ENCODE results near the gene BGN. TPM values are rescaled to one million over a fixed set of nuclear protein-coding genes. Genes with fewer than 3 reads are reported as not detected.

The BGN gene
- polyA plus RNA-seq, 6 donors from 2014 or later: not detected

GRCh38 chrX:153538424-153538823 lies 43.6 kb downstream of the BGN start:
- Mint-ChIP-seq H3K27ac (peak overlapping the region in 1 of 6 donors; percentile 71), H3K9me3 (no peaks in the 10 kb centered on the region), H3K4me1 (no peaks in the 10 kb centered on the region), H3K4me3 (no peak overlapping the region), H3K36me3 (no peaks in the 10 kb centered on the region), H3K27me3 (peaks cover 0 to 17% (median 16%) of the 10 kb centered on the region in 3 donors)
- ATAC-seq (ENCODE audit: low read depth in 2 of 2) (no peak), DNase-seq (no peak)

GRCh38 chrX:153539171-153539978 lies 44.6 kb downstream of the BGN start:
- Mint-ChIP-seq H3K4me3 (no peak overlapping the region), H3K27me3 (peaks cover 0 to 17% (median 16%) of the 10 kb centered on the region in 3 donors), H3K27ac (no peak overlapping the region), H3K9me3 (no peaks in the 10 kb centered on the region), H3K4me1 (no peaks in the 10 kb centered on the region), H3K36me3 (no peaks in the 10 kb centered on the region)
- peak; percentile 45 for DNase-seq
- ATAC-seq (ENCODE audit: low read depth in 2 of 2): peak; percentile 68 to 86

- no peaks in the 10 kb centered on the region for H3K36me3 Mint-ChIP-seq
- H3K4me3 Mint-ChIP-seq: no peak overlapping the region
- no peak overlapping the region for H3K27ac Mint-ChIP-seq
- ATAC-seq (ENCODE audit: low read depth in 2 of 2): no peak
- no peaks in the 10 kb centered on the region for H3K9me3 Mint-ChIP-seq
- no peak for DNase-seq
- H3K4me1 Mint-ChIP-seq: no peaks in the 10 kb centered on the region
- H3K27me3 Mint-ChIP-seq: peaks cover 0 to 17% (median 16%) of the 10 kb centered on the region in 3 donors
Measured at GRCh38 chrX:153539979-153540358, 45.2 kb downstream of the BGN start.

- DNase-seq (no peak), ATAC-seq (ENCODE audit: low read depth in 2 of 2) (no peak)
- Mint-ChIP-seq H3K4me1 (no peaks in the 10 kb centered on the region), H3K9me3 (peaks cover 0 to 2% (median 0%) of the 10 kb centered on the region in 7 donors), H3K4me3 (no peak overlapping the region), H3K27ac (no peak overlapping the region), H3K36me3 (no peaks in the 10 kb centered on the region), H3K27me3 (peaks cover 0 to 41% (median 37%) of the 10 kb centered on the region in 3 donors)
Measured at GRCh38 chrX:153544727-153545126, 49.9 kb downstream of the BGN start.

GRCh38 chrX:153546386-153546785 lies 51.6 kb downstream of the BGN start:
- peaks cover 0 to 5% (median 0%) of the 10 kb centered on the region in 7 donors for H3K9me3 Mint-ChIP-seq
- H3K4me1 Mint-ChIP-seq: no peaks in the 10 kb centered on the region
- DNase-seq (no peak), ATAC-seq (ENCODE audit: low read depth in 2 of 2) (no peak)
- peaks cover 0 to 27% (median 27%) of the 10 kb centered on the region in 3 donors for H3K27me3 Mint-ChIP-seq
- no peak overlapping the region for H3K4me3 Mint-ChIP-seq
- H3K27ac Mint-ChIP-seq: no peak overlapping the region
- H3K36me3 Mint-ChIP-seq: no peaks in the 10 kb centered on the region

GRCh38 chrX:153547195-153547594 lies 52.4 kb downstream of the BGN start:
- Mint-ChIP-seq H3K36me3 (no peaks in the 10 kb centered on the region), H3K27ac (no peak overlapping the region), H3K4me3 (no peak overlapping the region), H3K27me3 (peaks cover 0 to 27% (median 26%) of the 10 kb centered on the region in 3 donors), H3K9me3 (peaks cover 0 to 6% (median 0%) of the 10 kb centered on the region in 7 donors), H3K4me1 (no peaks in the 10 kb centered on the region)
- ATAC-seq (ENCODE audit: low read depth in 2 of 2): no peak
- DNase-seq: no peak

GRCh38 chrX:153549231-153549630 lies 54.5 kb downstream of the BGN start:
- H3K4me1 Mint-ChIP-seq: no peaks in the 10 kb centered on the region
- H3K36me3 Mint-ChIP-seq: no peaks in the 10 kb centered on the region
- DNase-seq (no peak), ATAC-seq (ENCODE audit: low read depth in 2 of 2) (no peak)
- peaks cover 0 to 46% (median 39%) of the 10 kb centered on the region in 3 donors for H3K27me3 Mint-ChIP-seq
- peaks cover 0 to 6% (median 0%) of the 10 kb centered on the region in 7 donors for H3K9me3 Mint-ChIP-seq
- H3K27ac Mint-ChIP-seq: no peak overlapping the region
- H3K4me3 Mint-ChIP-seq: no peak overlapping the region

GRCh38 chrX:153549807-153550206 lies 55.0 kb downstream of the BGN start:
- DNase-seq (no peak), ATAC-seq (ENCODE audit: low read depth in 2 of 2) (no peak)
- H3K27ac Mint-ChIP-seq: peak overlapping the region in 1 of 6 donors; percentile 75
- peaks cover 0 to 6% (median 0%) of the 10 kb centered on the region in 7 donors for H3K9me3 Mint-ChIP-seq
- peaks cover 0 to 46% (median 39%) of the 10 kb centered on the region in 3 donors for H3K27me3 Mint-ChIP-seq
- H3K4me3 Mint-ChIP-seq: no peak overlapping the region
- no peaks in the 10 kb centered on the region for H3K36me3 Mint-ChIP-seq
- no peaks in the 10 kb centered on the region for H3K4me1 Mint-ChIP-seq

- DNase-seq (no peak), ATAC-seq (ENCODE audit: low read depth in 2 of 2) (no peak)
- Mint-ChIP-seq H3K4me3 (no peak overlapping the region), H3K27me3 (peaks cover 0 to 46% (median 33%) of the 10 kb centered on the region in 3 donors), H3K9me3 (peaks cover 0 to 6% (median 0%) of the 10 kb centered on the region in 7 donors), H3K27ac (no peak overlapping the region), H3K36me3 (no peaks in the 10 kb centered on the region), H3K4me1 (peaks cover 0 to 7% (median 0%) of the 10 kb centered on the region in 3 donors)
Measured at GRCh38 chrX:153551135-153551534, 56.4 kb downstream of the BGN start.

GRCh38 chrX:153554519-153555167 lies 59.9 kb downstream of the BGN start:
- Mint-ChIP-seq H3K27ac (no peak overlapping the region), H3K4me3 (no peak overlapping the region), H3K4me1 (peaks cover 0 to 7% (median 0%) of the 10 kb centered on the region in 3 donors), H3K9me3 (peaks cover 0 to 3% (median 0%) of the 10 kb centered on the region in 7 donors), H3K27me3 (peaks cover 0 to 29% (median 19%) of the 10 kb centered on the region in 3 donors), H3K36me3 (no peaks in the 10 kb centered on the region)
- peak; percentile 57 for DNase-seq
- ATAC-seq (ENCODE audit: low read depth in 2 of 2): peak; percentile 72 to 78

- Mint-ChIP-seq H3K4me3 (no peak overlapping the region), H3K36me3 (no peaks in the 10 kb centered on the region), H3K27ac (no peak overlapping the region), H3K27me3 (peaks cover 0 to 38% (median 19%) of the 10 kb centered on the region in 3 donors), H3K4me1 (peaks cover 0 to 7% (median 0%) of the 10 kb centered on the region in 3 donors), H3K9me3 (no peaks in the 10 kb centered on the region)
- DNase-seq: no peak
- ATAC-seq (ENCODE audit: low read depth in 2 of 2): no peak
Measured at GRCh38 chrX:153556767-153557166, 62.0 kb downstream of the BGN start.

- Mint-ChIP-seq H3K4me3 (no peak overlapping the region), H3K27ac (no peak overlapping the region), H3K9me3 (no peaks in the 10 kb centered on the region), H3K36me3 (no peaks in the 10 kb centered on the region), H3K27me3 (peaks cover 0 to 29% (median 12%) of the 10 kb centered on the region in 3 donors), H3K4me1 (peaks cover 0 to 7% (median 0%) of the 10 kb centered on the region in 3 donors)
- no peak for DNase-seq
- no peak for ATAC-seq (ENCODE audit: low read depth in 2 of 2)
Measured at GRCh38 chrX:153557618-153558355, 63.0 kb downstream of the BGN start.
